Stimulated activated CD4-positive, alpha-beta T cell treated with anti-CD3 and anti-CD28 coated beads, Interleukin-2, amount 100 ng/mL, for 4 hours (primary cell): ENCODE results near the gene SNX21.
A peak's percentile ranks its signal among the peaks of the same experiment; 100 is the strongest.
"Not testable (repeated sequence)": the region's sequence is repeated elsewhere in the genome, so short reads cannot be mapped to it uniquely, and the experiment has no call there.

Source experiments
- DNase-seq: peaks from one replicate; pipeline ENCODE4 v3.0.0-alpha.2; 2020; ENCODE audit warnings: low read depth

SNX21 gene, protein sequence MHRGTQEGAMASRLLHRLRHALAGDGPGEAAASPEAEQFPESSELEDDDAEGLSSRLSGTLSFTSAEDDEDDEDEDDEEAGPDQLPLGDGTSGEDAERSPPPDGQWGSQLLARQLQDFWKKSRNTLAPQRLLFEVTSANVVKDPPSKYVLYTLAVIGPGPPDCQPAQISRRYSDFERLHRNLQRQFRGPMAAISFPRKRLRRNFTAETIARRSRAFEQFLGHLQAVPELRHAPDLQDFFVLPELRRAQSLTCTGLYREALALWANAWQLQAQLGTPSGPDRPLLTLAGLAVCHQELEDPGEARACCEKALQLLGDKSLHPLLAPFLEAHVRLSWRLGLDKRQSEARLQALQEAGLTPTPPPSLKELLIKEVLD

GRCh38 chr20:45833030-45833882, at the start of gene SNX21:
Gene SNX21 (plus strand): TSS chr20:45833799. CDS start chr20:45833920, 121 bp downstream.
- no peak for DNase-seq

DNA sequence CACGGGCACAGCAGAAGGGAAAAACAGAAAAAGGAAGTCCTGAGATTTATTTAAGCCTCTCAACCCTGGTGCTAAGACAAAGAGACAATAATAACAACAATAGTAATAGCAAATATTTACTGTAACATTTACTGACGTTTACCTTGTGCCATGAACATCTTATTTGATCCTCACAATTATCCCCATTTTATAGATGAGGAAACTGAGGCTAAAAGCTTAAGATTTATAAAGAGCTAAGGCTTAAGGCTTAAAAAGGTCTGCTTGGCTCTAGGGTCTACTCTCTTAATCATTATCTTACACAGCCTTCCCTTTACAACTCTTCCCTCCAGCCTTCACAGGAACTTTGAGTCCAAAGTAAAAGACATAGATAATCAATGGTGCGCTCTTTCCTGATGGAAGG, 45.2 kb upstream of the SNX21 start:
- DNase-seq = no peak

GRCh38 chr20:45792317-45793118, 41.1 kb upstream of the SNX21 start:
- DNase-seq = no peak

- DNase-seq = no peak
Measured at GRCh38 chr20:45796337-45797065, 37.1 kb upstream of the SNX21 start.

GRCh38 chr20:45797510-45797909, 36.1 kb upstream of the SNX21 start:
- DNase-seq = not testable (repeated sequence)

DNA sequence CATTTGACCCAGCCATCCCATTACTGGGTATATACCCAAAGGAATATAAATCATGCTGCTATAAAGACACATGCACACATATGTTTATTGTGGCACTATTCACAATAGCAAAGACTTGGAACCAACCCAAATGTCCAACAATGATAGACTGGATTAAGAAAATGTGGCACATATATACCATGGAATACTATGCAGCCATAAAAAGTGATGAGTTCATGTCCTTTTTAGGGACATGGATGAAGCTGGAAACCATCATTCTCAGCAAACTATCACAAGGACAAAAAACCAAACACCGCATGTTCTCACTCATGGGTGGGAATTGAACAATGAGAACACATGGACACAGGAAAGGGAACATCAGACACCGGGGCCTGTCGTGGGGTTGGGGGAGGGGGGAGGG, 35.6 kb upstream of the SNX21 start:
- DNase-seq = not testable (repeated sequence)

GRCh38 chr20:45798935-45799642, 34.5 kb upstream of the SNX21 start:
- peak; percentile 44 for DNase-seq

GRCh38 chr20:45801851-45802250, 31.7 kb upstream of the SNX21 start:
- DNase-seq = no peak

GRCh38 chr20:45810191-45810970, 23.2 kb upstream of the SNX21 start:
- no peak for DNase-seq

- DNase-seq = peak; percentile 90
Measured at GRCh38 chr20:45812157-45813005, 21.2 kb upstream of the SNX21 start, which contains the start of gene UBE2C. Gene UBE2C (plus strand): TSS chr20:45812644. CDS start chr20:45812696, 52 bp downstream.

DNA sequence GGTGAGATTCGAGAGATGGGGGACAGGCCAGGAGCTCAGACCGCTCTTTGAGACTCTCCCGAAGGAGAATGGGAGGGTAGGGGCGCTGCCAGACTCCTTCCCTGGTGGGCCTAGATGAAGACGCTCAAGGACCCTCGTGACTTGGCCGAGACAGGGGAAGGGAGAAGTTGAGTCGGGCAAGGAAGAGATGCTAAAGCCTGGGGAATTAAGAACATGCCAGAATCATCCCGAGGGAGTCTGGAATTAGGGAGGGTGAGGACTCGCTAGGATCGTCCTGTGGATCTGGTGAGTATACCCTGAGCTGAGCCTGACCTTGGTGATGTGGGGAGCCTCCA, 20.6 kb upstream of the SNX21 start:
- DNase-seq = no peak

- no peak for DNase-seq
Measured at GRCh38 chr20:45813489-45813888, 20.1 kb upstream of the SNX21 start.

DNA sequence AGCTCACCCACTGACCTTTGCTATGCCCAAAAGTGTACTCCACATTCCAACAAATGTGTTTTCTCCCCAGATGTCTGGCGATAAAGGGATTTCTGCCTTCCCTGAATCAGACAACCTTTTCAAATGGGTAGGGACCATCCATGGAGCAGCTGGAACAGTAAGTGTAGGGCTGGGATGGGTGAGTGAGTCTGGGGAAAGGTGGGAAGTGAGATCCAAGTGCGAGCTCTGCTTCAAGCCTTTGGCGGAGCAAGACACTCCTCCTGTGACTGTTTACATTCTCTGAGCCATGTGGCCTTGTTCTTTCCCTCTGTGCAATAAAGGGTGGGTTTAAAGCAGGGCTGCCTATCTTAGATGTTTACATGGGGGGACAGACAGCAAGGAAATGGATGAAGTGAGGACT, 19.3 kb upstream of the SNX21 start:
- DNase-seq = no peak

- no peak for DNase-seq
Measured at GRCh38 chr20:45816951-45817350, 16.6 kb upstream of the SNX21 start.

- DNase-seq = no peak
Measured at GRCh38 chr20:45817376-45818194, 16.0 kb upstream of the SNX21 start.

DNA sequence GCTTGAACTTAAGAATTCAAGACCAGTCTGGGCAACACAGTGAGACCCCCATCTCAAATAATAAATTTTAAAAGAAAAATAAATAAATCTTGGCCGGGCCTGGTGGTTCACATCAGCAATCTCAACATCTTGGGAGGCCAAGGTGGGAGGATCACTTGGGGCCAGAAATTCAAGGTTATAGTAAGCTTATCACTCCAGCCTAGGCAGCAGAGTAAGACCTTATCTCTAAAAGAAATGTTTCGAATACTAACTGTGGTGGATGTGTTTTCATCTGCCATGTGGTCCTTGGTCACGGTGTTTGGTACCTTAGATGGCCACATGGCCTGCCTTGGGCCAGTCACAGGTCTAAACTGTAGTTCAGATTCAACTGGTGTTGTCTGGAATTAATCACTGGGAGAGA, 15.4 kb upstream of the SNX21 start:
- no peak for DNase-seq

- DNase-seq = no peak
Measured at GRCh38 chr20:45819466-45819865, 14.1 kb upstream of the SNX21 start.

GRCh38 chr20:45821947-45822346, 11.7 kb upstream of the SNX21 start:
- DNase-seq = no peak
